ENCODE results near the gene GATA3. TPM values are rescaled to one million over a fixed set of nuclear protein-coding genes. Genes with fewer than 3 reads are reported as not detected.

Gene GATA3
- total RNA-seq, 2 experiments from 2014 or later = 24.4 to 27.2 TPM

DNA sequence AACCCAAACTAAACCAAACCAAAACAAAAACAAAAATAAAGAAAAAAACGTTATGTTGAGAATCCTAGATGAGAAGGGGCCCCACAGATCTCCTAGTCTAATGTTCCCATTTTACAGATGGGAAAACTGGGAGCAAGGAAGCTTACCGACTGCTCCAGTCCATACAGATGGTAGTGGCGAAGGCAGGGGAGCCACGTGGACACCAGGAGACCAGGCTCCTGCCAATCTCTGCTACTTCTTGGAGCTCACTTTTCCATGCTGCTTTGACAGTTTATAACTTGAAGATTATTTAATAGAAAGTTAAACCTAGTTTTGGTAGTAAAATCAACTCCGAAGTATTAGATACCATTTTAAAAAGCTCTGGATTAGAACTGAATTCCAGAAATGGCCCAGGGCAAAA, 62.0 kb downstream of the GATA3 start:
- CTCF ChIA-PET = interaction anchor here (1.1 kb wide), 1 partner anchor 21 kb away, joined by 3 read pairs; no protein-coding TSS in a partner anchor
- DNase-seq (no peak), ATAC-seq (no peak)
- intact Hi-C loops (cut with micrococcal nuclease) = no loop called here
- POLR2A ChIA-PET = no interaction called here
- TF ChIP-seq, protein P1, sequence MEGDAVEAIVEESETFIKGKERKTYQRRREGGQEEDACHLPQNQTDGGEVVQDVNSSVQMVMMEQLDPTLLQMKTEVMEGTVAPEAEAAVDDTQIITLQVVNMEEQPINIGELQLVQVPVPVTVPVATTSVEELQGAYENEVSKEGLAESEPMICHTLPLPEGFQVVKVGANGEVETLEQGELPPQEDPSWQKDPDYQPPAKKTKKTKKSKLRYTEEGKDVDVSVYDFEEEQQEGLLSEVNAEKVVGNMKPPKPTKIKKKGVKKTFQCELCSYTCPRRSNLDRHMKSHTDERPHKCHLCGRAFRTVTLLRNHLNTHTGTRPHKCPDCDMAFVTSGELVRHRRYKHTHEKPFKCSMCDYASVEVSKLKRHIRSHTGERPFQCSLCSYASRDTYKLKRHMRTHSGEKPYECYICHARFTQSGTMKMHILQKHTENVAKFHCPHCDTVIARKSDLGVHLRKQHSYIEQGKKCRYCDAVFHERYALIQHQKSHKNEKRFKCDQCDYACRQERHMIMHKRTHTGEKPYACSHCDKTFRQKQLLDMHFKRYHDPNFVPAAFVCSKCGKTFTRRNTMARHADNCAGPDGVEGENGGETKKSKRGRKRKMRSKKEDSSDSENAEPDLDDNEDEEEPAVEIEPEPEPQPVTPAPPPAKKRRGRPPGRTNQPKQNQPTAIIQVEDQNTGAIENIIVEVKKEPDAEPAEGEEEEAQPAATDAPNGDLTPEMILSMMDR (IDR thresholded peaks at IDR 0.05) = no peak
- Mint-ChIP-seq H3K4me1 (ENCODE audit: low read depth) (no peaks in the 10 kb centered on the region), H3K36me3 (ENCODE audit: low read depth) (no peaks in the 10 kb centered on the region), H3K9me3 (no peaks in the 10 kb centered on the region), H3K27ac (no peak overlapping the region), H3K27me3 (no peaks in the 10 kb centered on the region), H3K4me3 (no peak overlapping the region)

GRCh38 chr10:8116926-8117493, 62.5 kb downstream of the GATA3 start:
- intact Hi-C loops (cut with micrococcal nuclease) = no loop called here
- ATAC-seq = no peak

DNA sequence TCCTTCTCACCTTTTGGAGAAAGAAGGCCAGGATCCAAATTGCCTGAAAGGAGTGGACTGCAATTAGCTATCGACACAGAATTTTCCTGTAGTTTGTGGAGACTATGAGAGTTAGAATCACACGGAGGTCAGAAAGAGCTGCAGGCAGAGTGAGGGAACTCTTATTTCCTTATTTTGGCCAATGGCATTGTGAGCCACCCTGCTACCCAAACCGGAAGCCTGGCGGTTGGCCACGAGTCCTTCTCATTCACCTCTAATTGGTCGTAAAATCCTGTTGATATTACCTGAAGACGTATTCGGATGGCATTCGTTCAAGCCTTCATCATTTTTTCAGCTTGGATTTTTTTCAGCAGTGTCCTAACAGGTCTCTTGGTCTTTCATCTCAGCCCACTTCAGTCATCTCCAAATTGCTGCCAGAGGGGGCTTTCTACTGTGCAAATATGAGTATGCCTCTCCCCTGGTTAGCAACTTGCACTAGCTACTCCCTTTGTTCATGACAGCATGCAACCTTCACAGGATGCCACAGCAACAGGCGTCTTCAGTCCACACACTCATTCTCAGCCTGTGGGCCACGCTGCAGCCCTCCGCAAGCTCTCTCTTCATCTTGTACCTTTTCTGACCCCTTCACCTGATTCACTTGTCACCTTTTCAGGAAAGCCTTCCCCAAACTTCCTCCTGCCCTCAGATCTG, 66.9 kb downstream of the GATA3 start:
- Mint-ChIP-seq H3K4me3 (no peak overlapping the region), H3K27ac (no peak overlapping the region), H3K27me3 (no peaks in the 10 kb centered on the region), H3K4me1 (ENCODE audit: low read depth) (no peaks in the 10 kb centered on the region), H3K9me3 (no peaks in the 10 kb centered on the region), H3K36me3 (ENCODE audit: low read depth) (no peaks in the 10 kb centered on the region)
- ChIA-PET POLR2A (interaction anchor here (1.0 kb wide), 1 partner anchor 59 kb away, joined by 3 read pairs; no protein-coding TSS in a partner anchor), CTCF (no interaction called here)
- ATAC-seq (peak; percentile 13), DNase-seq (no peak)
- intact Hi-C loops (cut with micrococcal nuclease) = no loop called here
- TF ChIP-seq, protein P1 (IDR thresholded peaks at IDR 0.05) = no peak

More at GRCh38 chr10:8116926-8117493, 62.5 kb downstream of the GATA3 start:
- DNase-seq = no peak
- Mint-ChIP-seq H3K36me3 (ENCODE audit: low read depth) (no peaks in the 10 kb centered on the region), H3K4me1 (ENCODE audit: low read depth) (no peaks in the 10 kb centered on the region), H3K9me3 (no peaks in the 10 kb centered on the region), H3K27ac (no peak overlapping the region), H3K27me3 (no peaks in the 10 kb centered on the region), H3K4me3 (no peak overlapping the region)
- CTCF ChIA-PET = interaction anchor here (1.1 kb wide), 1 partner anchor 20 kb away, joined by 3 read pairs; no protein-coding TSS in a partner anchor
- POLR2A ChIA-PET = no interaction called here
- TF ChIP-seq, protein P1 (IDR thresholded peaks at IDR 0.05) = no peak

DNA sequence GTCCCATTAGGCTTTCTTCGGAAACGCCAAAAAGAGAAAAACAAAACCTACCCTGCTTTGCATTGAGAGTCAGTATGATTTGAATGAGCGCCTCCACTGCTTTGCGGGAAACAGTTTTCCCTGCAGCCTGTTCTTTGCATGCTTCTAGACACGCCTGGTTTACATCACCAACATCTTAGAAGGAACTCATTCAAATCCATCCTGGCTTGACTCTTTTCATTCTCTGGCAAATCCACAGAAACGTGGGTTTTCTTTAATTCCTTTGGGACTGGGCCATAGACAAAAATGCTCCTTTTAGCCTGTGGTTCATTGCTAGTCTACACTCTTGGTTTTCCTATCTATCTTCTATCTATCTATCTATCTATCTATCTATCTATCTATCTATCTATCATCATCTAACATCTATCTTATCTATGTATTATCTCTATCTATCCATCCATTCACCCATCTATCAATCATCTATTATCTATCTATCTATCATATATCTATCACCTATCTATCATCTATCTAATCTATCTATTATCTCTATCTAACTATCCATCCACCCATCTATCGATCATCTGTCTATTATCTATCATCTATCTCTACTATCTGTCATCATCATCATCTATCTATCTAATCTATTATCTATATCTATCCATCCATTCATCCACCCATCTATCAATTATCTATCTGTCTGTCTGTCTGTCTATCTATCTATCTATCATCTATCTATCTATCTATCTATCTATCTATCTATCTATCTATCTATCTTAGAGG, 68.3 kb downstream of the GATA3 start:
- ChIA-PET POLR2A (interaction anchor here (0.6 to 1.0 kb wide), 2 partner anchors 60 to 271 kb away, joined by 3 read pairs; no protein-coding TSS in a partner anchor), CTCF (interaction anchor here (1.0 kb wide), 1 partner anchor 51 kb away, joined by 3 read pairs; no protein-coding TSS in a partner anchor)
- Mint-ChIP-seq H3K27me3 (peaks cover 2% of the 10 kb centered on the region), H3K27ac (no peak overlapping the region), H3K36me3 (ENCODE audit: low read depth) (no peaks in the 10 kb centered on the region), H3K4me3 (no peak overlapping the region), H3K4me1 (ENCODE audit: low read depth) (no peaks in the 10 kb centered on the region), H3K9me3 (no peaks in the 10 kb centered on the region)
- TF ChIP-seq, protein P1 (IDR thresholded peaks at IDR 0.05) = no peak
- intact Hi-C loops (cut with micrococcal nuclease) = no loop called here
- ATAC-seq = no peak
- DNase-seq = no peak

Data from activated CD8-positive, alpha-beta T cell treated with anti-CD3 and anti-CD28 coated beads for 36 hours (primary cell).